ENCODE data around the gene CAMK1D.

Gene CAMK1D

GRCh38 chr10:12403119-12403518 lies 53.8 kb downstream of the CAMK1D start:
- no peak for DNase-seq (ENCODE audit: low spot score)

- DNase-seq (ENCODE audit: low spot score): no peak
These were observed 56.3 kb downstream of the CAMK1D start for GRCh38 chr10:12405342-12406320.

GRCh38 chr10:12406764-12407400 lies 57.5 kb downstream of the CAMK1D start:
- no peak for DNase-seq (ENCODE audit: low spot score)

GRCh38 chr10:12408472-12408871 lies 59.1 kb downstream of the CAMK1D start:
- DNase-seq (ENCODE audit: low spot score): no peak

- DNase-seq (ENCODE audit: low spot score): no peak
These were observed 59.8 kb downstream of the CAMK1D start for GRCh38 chr10:12409161-12409560.

GRCh38 chr10:12409613-12410012 lies 60.3 kb downstream of the CAMK1D start:
- DNase-seq (ENCODE audit: low spot score): no peak

- no peak for DNase-seq (ENCODE audit: low spot score)
These were observed 63.5 kb downstream of the CAMK1D start for GRCh38 chr10:12412666-12413368.

- no peak for DNase-seq (ENCODE audit: low spot score)
These were observed 64.0 kb downstream of the CAMK1D start for GRCh38 chr10:12413369-12413711.

- no peak for DNase-seq (ENCODE audit: low spot score)
These were observed 65.1 kb downstream of the CAMK1D start for GRCh38 chr10:12414278-12414989.

GRCh38 chr10:12416344-12417050 lies 67.2 kb downstream of the CAMK1D start:
- no peak for DNase-seq (ENCODE audit: low spot score)

GRCh38 chr10:12417331-12417730 lies 68.0 kb downstream of the CAMK1D start:
- no peak for DNase-seq (ENCODE audit: low spot score)

GRCh38 chr10:12418000-12418399 lies 68.7 kb downstream of the CAMK1D start:
- no peak for DNase-seq (ENCODE audit: low spot score)

GRCh38 chr10:12418725-12419261 lies 69.4 kb downstream of the CAMK1D start:
- DNase-seq (ENCODE audit: low spot score): no peak

- no peak for DNase-seq (ENCODE audit: low spot score)
These were observed 70.0 kb downstream of the CAMK1D start for GRCh38 chr10:12419262-12419847.

GRCh38 chr10:12420530-12421120 lies 71.3 kb downstream of the CAMK1D start:
- no peak for DNase-seq (ENCODE audit: low spot score)

- no peak for DNase-seq (ENCODE audit: low spot score)
These were observed 72.8 kb downstream of the CAMK1D start for GRCh38 chr10:12422189-12422588.

- no peak for DNase-seq (ENCODE audit: low spot score)
These were observed 74.5 kb downstream of the CAMK1D start for GRCh38 chr10:12423896-12424295.

- DNase-seq (ENCODE audit: low spot score): no peak
These were observed 77.9 kb downstream of the CAMK1D start for GRCh38 chr10:12427276-12427675.

GRCh38 chr10:12428447-12429135 lies 79.2 kb downstream of the CAMK1D start:
- DNase-seq (ENCODE audit: low spot score): no peak
